SK-N-SH treated with all-trans-retinoic acid at 6 μM for 48 hours (cell line): ENCODE results near the gene GNPAT.

Source experiments
- ATAC-seq: fragments of 200-7000 bp; cut with Tn5 transposase; 3 replicates; pipeline ENCODE4 v1.9.1; 2020; ENCODE audit warnings: mild to moderate bottlenecking, moderate library complexity
- ARNTL ChIP-seq: fragments of 450-650 bp; formaldehyde crosslinking; IDR thresholded peaks from 2 replicates; pipeline ENCODE4 v1.5.0; 2020; ENCODE audit warnings: low read depth, mild to moderate bottlenecking, moderate library complexity, borderline replicate concordance
- BACH2 ChIP-seq: fragments of 250-450 bp; sonication (Bioruptor Pico); IDR thresholded peaks from 2 replicates; pipeline ENCODE4 v1.9.0; 2021; ENCODE audit warnings: mild to moderate bottlenecking, borderline replicate concordance
- CSDC2 ChIP-seq: fragments of 250-450 bp; sonication (Bioruptor Pico); IDR thresholded peaks from 2 replicates; pipeline ENCODE4 v1.5.0; 2020; ENCODE audit warnings: mild to moderate bottlenecking, moderate library complexity
- ISL1 ChIP-seq: fragments of 250-450 bp; sonication (Bioruptor Pico); IDR thresholded peaks from 2 replicates; pipeline ENCODE4 v2.1.2; 2022; ENCODE audit warnings: mild to moderate bottlenecking, moderate library complexity
- OSR1 ChIP-seq: fragments of 250-450 bp; sonication (Bioruptor Pico); IDR thresholded peaks from 2 replicates; pipeline ENCODE4 v1.8.0; 2022; ENCODE audit warnings: moderate library complexity, mild to moderate bottlenecking, inconsistent platforms
- PPARA ChIP-seq: fragments of 250-450 bp; sonication (Bioruptor Pico); IDR thresholded peaks from 2 replicates; pipeline ENCODE4 v1.5.0; 2020; ENCODE audit warnings: mild to moderate bottlenecking, borderline replicate concordance
- SNAI2 ChIP-seq: fragments of 250-450 bp; sonication (Bioruptor Pico); IDR thresholded peaks from 2 replicates; pipeline ENCODE4 v1.5.0; 2020; ENCODE audit warnings: mild to moderate bottlenecking, moderate library complexity
- TCF4 ChIP-seq: fragments of 250-450 bp; sonication (Bioruptor Pico); IDR thresholded peaks from 2 replicates; pipeline ENCODE4 v1.8.0; 2021; ENCODE audit warnings: mild to moderate bottlenecking, moderate library complexity, borderline replicate concordance
- TOX ChIP-seq: fragments of 250-450 bp; sonication (Bioruptor Pico); IDR thresholded peaks from 2 replicates; pipeline ENCODE4 v1.8.0; 2021; ENCODE audit warnings: mild to moderate bottlenecking, moderate library complexity, borderline replicate concordance
- ZFP3 ChIP-seq: fragments of 250-450 bp; sonication (Bioruptor Pico); IDR thresholded peaks from 2 replicates; pipeline ENCODE4 v1.5.0; 2020; ENCODE audit warnings: mild to moderate bottlenecking, moderate library complexity
- ZNF565 ChIP-seq: fragments of 450-650 bp; formaldehyde crosslinking; conservative IDR thresholded peaks from 2 replicates; pipeline ENCODE4 v1.5.0; 2020; ENCODE audit warnings: low read depth, mild to moderate bottlenecking, moderate library complexity
- ZNF8 ChIP-seq: fragments of 450-650 bp; formaldehyde crosslinking; IDR thresholded peaks from 2 replicates; pipeline ENCODE4 v1.5.0; 2020; ENCODE audit warnings: mild to moderate bottlenecking, moderate library complexity
- TF ChIP-seq, protein P1 (sequence below): fragments of 250-450 bp; sonication (Bioruptor Pico); IDR thresholded peaks from 2 replicates; pipeline ENCODE4 v1.8.0; 2020; ENCODE audit warnings: mild to moderate bottlenecking, moderate library complexity, borderline replicate concordance
- TF ChIP-seq, protein P2 (sequence below): fragments of 250-450 bp; sonication (Bioruptor Pico); IDR thresholded peaks from 2 replicates; pipeline ENCODE4 v1.8.0; 2021; ENCODE audit warnings: low read depth, mild to moderate bottlenecking, moderate library complexity, borderline replicate concordance
- TF ChIP-seq, protein P3 (sequence below): fragments of 250-450 bp; sonication (Bioruptor Pico); IDR thresholded peaks from 2 replicates; pipeline ENCODE4 v1.5.0; 2020; ENCODE audit warnings: mild to moderate bottlenecking, moderate library complexity

GNPAT gene

DNA sequence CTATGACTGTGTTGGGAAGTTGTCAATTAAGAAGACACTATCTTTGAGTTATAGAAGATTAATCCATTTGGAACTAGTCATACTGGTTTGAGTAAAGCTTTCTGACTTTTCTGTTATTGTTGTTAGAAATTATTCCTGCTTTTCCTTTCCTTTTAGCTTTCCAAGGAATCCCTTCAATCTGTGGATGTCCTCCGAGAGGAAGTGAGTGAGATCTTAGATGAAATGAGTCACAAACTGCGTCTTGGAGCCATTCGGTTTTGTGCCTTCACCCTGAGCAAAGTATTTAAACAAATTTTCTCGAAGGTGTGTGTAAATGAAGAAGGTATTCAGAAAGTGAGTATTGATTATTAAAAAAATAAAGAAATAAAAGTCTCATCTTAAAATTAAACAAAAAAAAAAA lies 19.3 kb downstream of the GNPAT start:
- TF ChIP-seq, protein P1, sequence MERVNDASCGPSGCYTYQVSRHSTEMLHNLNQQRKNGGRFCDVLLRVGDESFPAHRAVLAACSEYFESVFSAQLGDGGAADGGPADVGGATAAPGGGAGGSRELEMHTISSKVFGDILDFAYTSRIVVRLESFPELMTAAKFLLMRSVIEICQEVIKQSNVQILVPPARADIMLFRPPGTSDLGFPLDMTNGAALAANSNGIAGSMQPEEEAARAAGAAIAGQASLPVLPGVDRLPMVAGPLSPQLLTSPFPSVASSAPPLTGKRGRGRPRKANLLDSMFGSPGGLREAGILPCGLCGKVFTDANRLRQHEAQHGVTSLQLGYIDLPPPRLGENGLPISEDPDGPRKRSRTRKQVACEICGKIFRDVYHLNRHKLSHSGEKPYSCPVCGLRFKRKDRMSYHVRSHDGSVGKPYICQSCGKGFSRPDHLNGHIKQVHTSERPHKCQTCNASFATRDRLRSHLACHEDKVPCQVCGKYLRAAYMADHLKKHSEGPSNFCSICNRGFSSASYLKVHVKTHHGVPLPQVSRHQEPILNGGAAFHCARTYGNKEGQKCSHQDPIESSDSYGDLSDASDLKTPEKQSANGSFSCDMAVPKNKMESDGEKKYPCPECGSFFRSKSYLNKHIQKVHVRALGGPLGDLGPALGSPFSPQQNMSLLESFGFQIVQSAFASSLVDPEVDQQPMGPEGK (CRISPR knock-in tag) = no peak
- no peak for TF ChIP-seq CSDC2 (CRISPR knock-in tag)
- no peak for TF ChIP-seq ZFP3 (CRISPR knock-in tag)
- TF ChIP-seq TOX (CRISPR knock-in tag) = no peak
- TF ChIP-seq, protein P2, sequence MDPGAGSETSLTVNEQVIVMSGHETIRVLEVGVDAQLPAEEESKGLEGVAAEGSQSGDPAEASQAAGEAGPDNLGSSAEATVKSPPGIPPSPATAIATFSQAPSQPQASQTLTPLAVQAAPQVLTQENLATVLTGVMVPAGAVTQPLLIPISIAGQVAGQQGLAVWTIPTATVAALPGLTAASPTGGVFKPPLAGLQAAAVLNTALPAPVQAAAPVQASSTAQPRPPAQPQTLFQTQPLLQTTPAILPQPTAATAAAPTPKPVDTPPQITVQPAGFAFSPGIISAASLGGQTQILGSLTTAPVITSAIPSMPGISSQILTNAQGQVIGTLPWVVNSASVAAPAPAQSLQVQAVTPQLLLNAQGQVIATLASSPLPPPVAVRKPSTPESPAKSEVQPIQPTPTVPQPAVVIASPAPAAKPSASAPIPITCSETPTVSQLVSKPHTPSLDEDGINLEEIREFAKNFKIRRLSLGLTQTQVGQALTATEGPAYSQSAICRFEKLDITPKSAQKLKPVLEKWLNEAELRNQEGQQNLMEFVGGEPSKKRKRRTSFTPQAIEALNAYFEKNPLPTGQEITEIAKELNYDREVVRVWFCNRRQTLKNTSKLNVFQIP (CRISPR knock-in tag) = no peak
- TF ChIP-seq, protein P3, sequence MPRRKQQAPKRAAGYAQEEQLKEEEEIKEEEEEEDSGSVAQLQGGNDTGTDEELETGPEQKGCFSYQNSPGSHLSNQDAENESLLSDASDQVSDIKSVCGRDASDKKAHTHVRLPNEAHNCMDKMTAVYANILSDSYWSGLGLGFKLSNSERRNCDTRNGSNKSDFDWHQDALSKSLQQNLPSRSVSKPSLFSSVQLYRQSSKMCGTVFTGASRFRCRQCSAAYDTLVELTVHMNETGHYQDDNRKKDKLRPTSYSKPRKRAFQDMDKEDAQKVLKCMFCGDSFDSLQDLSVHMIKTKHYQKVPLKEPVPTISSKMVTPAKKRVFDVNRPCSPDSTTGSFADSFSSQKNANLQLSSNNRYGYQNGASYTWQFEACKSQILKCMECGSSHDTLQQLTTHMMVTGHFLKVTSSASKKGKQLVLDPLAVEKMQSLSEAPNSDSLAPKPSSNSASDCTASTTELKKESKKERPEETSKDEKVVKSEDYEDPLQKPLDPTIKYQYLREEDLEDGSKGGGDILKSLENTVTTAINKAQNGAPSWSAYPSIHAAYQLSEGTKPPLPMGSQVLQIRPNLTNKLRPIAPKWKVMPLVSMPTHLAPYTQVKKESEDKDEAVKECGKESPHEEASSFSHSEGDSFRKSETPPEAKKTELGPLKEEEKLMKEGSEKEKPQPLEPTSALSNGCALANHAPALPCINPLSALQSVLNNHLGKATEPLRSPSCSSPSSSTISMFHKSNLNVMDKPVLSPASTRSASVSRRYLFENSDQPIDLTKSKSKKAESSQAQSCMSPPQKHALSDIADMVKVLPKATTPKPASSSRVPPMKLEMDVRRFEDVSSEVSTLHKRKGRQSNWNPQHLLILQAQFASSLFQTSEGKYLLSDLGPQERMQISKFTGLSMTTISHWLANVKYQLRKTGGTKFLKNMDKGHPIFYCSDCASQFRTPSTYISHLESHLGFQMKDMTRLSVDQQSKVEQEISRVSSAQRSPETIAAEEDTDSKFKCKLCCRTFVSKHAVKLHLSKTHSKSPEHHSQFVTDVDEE (CRISPR knock-in tag) = no peak
- no peak for ATAC-seq

DNA sequence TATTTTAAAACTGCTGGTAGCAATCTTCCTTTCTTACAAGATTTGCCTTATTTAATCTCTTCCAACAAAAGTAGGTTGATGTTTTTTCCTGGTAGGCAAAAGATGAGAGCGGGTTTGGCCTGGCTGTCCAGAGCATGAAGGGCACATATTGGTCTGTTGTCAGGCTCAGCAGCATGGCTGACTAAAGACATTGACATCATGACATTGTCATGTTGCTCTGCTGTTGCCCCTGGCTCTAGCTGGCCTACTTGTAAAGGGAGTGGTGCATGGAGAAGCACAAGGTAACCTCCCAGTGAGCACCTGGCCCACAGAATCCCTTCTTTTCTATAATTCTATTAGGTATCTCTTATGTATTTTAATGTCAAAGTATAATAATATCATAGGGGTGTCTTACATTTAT lies 23.6 kb downstream of the GNPAT start:
- no peak for TF ChIP-seq TCF4 (CRISPR knock-in tag)
- no peak for TF ChIP-seq ARNTL (CRISPR knock-in tag)
- TF ChIP-seq ZNF8 (CRISPR knock-in tag) = no peak
- TF ChIP-seq BACH2 (CRISPR knock-in tag) = no peak
- TF ChIP-seq, protein P3 (CRISPR knock-in tag) = no peak
- TF ChIP-seq OSR1 (CRISPR knock-in tag) = no peak
- TF ChIP-seq CSDC2 (CRISPR knock-in tag) = no peak
- TF ChIP-seq, protein P2 (CRISPR knock-in tag) = no peak
- TF ChIP-seq ZFP3 (CRISPR knock-in tag) = no peak
- no peak for TF ChIP-seq PPARA (CRISPR knock-in tag)
- TF ChIP-seq, all 23 proteins: peak for 0

DNA sequence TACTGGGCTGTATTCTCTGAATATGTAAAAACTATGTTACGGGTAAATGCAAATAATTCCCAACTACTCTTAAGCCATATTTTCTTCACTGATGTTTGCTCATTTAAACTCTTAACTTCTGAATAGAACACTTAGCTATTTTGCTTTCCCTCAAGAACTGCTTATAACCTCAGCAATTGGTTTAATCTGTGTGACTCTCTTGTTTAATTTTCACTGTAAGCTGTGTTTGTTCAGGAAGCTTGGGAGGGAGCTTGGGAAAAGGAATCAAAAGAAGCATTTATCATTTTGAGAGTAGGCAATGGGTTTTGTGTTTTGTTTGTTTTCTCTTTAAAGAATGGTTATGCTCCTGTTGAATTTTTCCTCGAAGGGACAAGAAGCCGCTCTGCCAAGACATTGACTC lies 24.4 kb downstream of the GNPAT start:
- ATAC-seq = no peak
- TF ChIP-seq ZNF565 (CRISPR knock-in tag) (no peak), TOX (CRISPR knock-in tag) (no peak), PPARA (CRISPR knock-in tag) (no peak), ISL1 (CRISPR knock-in tag) (no peak), ZFP3 (CRISPR knock-in tag) (no peak), SNAI2 (no peak)
- TF ChIP-seq, protein P3 (CRISPR knock-in tag) = no peak
- TF ChIP-seq, protein P1 (CRISPR knock-in tag) = no peak

More for the DNA sequence above, 23.6 kb downstream of the GNPAT start:
- ATAC-seq = no peak
